ENCODE results near the gene ETV6.

ETV6 gene

GRCh38 chr12:11730299-11731041, 81.0 kb downstream of the ETV6 start:
- H3K27ac ChIP-seq: peak overlapping the region; percentile 41
- TF ChIP-seq CTCF (IDR thresholded peaks at IDR 0.05) (no peak), ZFX (IDR thresholded peaks at IDR 0.05; ENCODE audit: borderline replicate concordance) (no peak)

- TF ChIP-seq CTCF (IDR thresholded peaks at IDR 0.05): no peak
- TF ChIP-seq ZFX (IDR thresholded peaks at IDR 0.05; ENCODE audit: borderline replicate concordance): no peak
- no peak overlapping the region for H3K27ac ChIP-seq
Measured at GRCh38 chr12:11731042-11731357, 81.5 kb downstream of the ETV6 start.

GRCh38 chr12:11731455-11731854, 82.0 kb downstream of the ETV6 start:
- TF ChIP-seq CTCF (IDR thresholded peaks at IDR 0.05) (no peak), ZFX (IDR thresholded peaks at IDR 0.05; ENCODE audit: borderline replicate concordance) (no peak)
- H3K27ac ChIP-seq: no peak overlapping the region

GRCh38 chr12:11732023-11732422, 82.5 kb downstream of the ETV6 start:
- H3K27ac ChIP-seq: no peak overlapping the region
- TF ChIP-seq ZFX (IDR thresholded peaks at IDR 0.05; ENCODE audit: borderline replicate concordance): no peak
- no peak for TF ChIP-seq CTCF (IDR thresholded peaks at IDR 0.05)

GRCh38 chr12:11732715-11733114, 83.2 kb downstream of the ETV6 start:
- no peak overlapping the region for H3K27ac ChIP-seq
- TF ChIP-seq CTCF (IDR thresholded peaks at IDR 0.05): no peak
- no peak for TF ChIP-seq ZFX (IDR thresholded peaks at IDR 0.05; ENCODE audit: borderline replicate concordance)

- H3K27ac ChIP-seq: no peak overlapping the region
- TF ChIP-seq CTCF (IDR thresholded peaks at IDR 0.05) (no peak), ZFX (IDR thresholded peaks at IDR 0.05; ENCODE audit: borderline replicate concordance) (no peak)
Measured at GRCh38 chr12:11734580-11735180, 85.2 kb downstream of the ETV6 start.

GRCh38 chr12:11738450-11738849, 89.0 kb downstream of the ETV6 start:
- TF ChIP-seq ZFX (IDR thresholded peaks at IDR 0.05; ENCODE audit: borderline replicate concordance) (no peak), CTCF (IDR thresholded peaks at IDR 0.05) (no peak)

More at GRCh38 chr12:11738450-11738849, 89.0 kb downstream of the ETV6 start:
- no peak overlapping the region for H3K27ac ChIP-seq
